AG09319 (cell line): ENCODE results near the gene AFTPH.

ENCODE experiments used
- DNase-seq: peaks from one replicate; pipeline ENCODE4 v3.0.0-alpha.2; 2010; ENCODE audit warnings: low read depth; ENCODE audit errors: extremely low read depth
- TF ChIP-seq, protein P1 (sequence below): IDR thresholded peaks from 2 replicates; pipeline ENCODE4 v1.5.1; 2011; ENCODE audit warnings: low read depth, mild to moderate bottlenecking, inconsistent platforms, low read length, moderate library complexity

AFTPH gene

DNA sequence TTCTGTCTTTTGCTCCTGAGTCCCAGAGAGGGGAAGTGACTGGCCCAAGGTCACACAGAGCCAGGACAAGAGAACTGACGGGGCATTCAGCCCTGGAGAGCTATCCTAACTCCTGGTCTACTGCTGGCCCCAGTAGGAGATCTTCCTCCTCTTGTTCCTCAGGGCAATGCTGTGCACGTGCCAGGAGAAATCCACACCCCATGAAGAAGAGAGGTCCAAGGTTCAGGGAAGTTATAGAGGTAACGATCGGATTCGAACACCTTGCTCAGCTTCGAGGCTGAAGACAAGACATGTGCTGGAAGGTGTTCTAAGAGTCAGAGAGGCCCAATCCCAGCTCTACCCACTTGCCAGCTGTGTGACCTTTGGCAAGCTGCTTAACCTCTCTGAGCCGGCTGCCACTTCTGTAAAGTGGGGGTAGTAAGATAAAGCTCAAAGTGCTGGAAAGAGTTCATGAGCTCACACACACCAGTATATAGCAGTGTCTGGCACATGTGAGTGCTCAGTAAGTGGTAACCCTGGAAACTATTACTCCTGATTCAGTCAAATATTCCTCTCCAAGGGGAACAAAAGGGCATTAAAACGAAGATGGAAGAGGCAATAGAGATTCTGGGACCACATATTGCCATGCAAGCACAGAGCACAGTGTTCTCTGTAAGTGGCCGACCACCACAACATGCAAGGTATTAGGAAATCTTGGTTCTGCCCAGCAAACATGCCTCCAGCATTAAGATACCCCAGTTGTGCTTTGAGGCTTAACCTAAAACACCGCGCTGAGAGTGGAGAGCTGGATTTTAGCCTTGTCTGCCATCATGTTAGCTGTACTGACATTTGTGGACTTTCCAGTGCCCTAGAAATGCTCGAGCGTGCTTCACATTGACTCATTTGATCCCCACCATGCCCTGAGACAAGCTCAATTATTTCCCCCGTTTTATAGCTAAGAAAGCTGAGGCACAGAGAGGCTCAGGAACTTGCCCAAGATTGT is 104.0 kb downstream of the AFTPH start:
- TF ChIP-seq, protein P1, sequence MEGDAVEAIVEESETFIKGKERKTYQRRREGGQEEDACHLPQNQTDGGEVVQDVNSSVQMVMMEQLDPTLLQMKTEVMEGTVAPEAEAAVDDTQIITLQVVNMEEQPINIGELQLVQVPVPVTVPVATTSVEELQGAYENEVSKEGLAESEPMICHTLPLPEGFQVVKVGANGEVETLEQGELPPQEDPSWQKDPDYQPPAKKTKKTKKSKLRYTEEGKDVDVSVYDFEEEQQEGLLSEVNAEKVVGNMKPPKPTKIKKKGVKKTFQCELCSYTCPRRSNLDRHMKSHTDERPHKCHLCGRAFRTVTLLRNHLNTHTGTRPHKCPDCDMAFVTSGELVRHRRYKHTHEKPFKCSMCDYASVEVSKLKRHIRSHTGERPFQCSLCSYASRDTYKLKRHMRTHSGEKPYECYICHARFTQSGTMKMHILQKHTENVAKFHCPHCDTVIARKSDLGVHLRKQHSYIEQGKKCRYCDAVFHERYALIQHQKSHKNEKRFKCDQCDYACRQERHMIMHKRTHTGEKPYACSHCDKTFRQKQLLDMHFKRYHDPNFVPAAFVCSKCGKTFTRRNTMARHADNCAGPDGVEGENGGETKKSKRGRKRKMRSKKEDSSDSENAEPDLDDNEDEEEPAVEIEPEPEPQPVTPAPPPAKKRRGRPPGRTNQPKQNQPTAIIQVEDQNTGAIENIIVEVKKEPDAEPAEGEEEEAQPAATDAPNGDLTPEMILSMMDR: no peak
- no peak for DNase-seq

- DNase-seq: no peak
- TF ChIP-seq, protein P1: no peak
Measured at GRCh38 chr2:64629329-64629781, 105.2 kb downstream of the AFTPH start.

DNA sequence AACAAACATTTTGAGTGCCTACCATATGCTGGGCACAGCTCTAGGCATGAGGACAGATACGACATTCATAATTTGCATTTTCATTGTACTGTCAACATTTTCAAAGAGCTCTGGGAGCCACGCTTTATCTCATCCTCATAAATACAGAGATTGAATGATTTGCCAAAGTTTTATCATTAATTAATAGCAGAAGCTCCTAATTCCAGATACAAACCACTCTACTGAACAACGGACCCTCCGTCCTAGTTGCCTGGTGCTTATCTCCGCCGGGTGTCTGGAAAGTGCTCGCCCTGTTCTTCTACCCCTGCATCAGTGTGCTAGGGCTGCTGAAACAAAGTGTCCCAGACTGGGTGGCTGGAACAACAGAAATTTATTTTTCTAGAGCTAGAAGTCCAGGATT is 105.7 kb downstream of the AFTPH start:
- DNase-seq: no peak
- TF ChIP-seq, protein P1: no peak

- DNase-seq: no peak
- TF ChIP-seq, protein P1: no peak
Measured at GRCh38 chr2:64630752-64631151, 106.6 kb downstream of the AFTPH start.

DNA sequence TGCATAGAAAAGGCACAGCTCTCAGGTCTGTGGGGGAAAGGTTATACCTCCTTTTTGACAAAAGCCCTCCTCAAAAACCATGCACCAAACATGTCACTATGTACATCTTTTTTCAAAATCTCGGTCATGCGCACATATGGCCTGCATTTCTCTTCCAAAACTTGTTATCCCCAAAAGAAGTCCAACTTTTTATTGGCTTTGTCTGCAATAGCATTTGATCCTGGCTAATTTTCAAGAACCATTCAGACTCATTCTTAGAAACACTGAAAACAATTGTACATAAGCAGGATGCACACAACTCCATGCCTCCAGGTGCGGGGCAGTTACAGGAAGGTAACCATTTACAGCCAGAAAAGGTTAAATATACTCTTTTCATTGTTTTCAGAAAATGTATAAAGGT is 107.6 kb downstream of the AFTPH start:
- TF ChIP-seq, protein P1: no peak
- DNase-seq: no peak

DNA sequence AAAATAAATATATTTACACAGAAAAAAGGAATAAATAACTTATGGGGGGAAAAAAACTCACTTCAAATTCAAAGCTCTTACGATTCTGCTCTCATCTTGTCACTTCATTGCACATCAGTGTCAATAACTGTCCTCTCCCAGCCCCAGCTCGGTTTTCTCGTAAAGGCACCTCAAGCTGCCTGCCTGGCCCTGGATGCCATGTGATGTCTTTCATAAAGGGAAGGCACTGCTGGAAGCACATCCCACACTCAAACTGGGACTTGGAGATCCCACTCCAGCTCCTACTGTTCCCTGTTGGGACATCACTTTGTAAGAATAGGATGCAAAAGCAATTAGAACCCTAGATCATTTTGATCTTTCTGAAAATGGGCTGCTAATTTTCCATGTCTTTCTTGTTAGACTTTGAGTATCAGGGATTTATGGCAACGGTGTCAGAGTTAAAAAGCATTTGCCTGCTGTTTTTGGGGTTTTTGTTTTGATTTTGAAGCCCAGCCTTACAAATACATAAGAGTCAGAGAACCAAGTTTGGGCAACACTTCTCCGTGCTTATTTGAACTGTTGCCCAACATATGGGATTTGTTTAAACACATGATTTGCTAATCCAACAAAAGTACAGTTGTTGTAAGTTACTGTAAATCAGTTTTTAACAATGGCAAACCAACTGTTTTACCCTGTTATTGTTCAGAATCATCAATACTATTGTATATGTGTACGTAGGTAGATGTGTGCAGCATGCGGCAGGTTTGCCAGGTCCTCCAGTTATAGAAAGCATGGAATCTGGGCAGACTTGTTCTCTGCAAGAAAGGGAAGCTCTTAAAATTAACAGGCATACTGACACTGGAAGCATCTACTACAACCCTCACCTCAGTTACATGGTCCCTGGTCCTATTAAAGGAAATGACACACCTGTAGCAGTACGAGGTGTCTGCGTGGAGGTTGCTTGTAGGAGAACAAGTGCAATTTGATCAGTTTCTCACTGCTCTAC is 109.0 kb downstream of the AFTPH start:
- TF ChIP-seq, protein P1: no peak
- peak; percentile 59 for DNase-seq
